Gastroesophageal sphincter (tissue), 4 donors: Measurements from ENCODE around the gene CACNG7. TPM values are rescaled to one million over a fixed set of nuclear protein-coding genes. Genes with fewer than 3 reads are reported as not detected.

Experiments
- ATAC-seq: fragments of 150-250 bp; one replicate; pipeline ENCODE4 v1.9.1; 2016; ENCODE audit warnings: mild to moderate bottlenecking, moderate library complexity
- H3K27ac ChIP-seq, 4 donors: fragments of 200-600 bp; sonication (generic) in 3 of 4; 1 replicate in 3 of 4; 2 replicates in 1 of 4; pipeline ENCODE4 v1.5.1; 2016 to 2019
- H3K27me3 ChIP-seq: fragments of 200-600 bp; sonication (generic); one replicate; pipeline ENCODE4 v1.5.1; 2019
- H3K36me3 ChIP-seq, 2 donors: fragments of 200-600 bp; sonication (generic); one replicate each; pipeline ENCODE4 v1.5.1; 2019; ENCODE audit warnings: control low read depth in 1 of 2
- H3K4me1 ChIP-seq, 3 donors: fragments of 200-600 bp; sonication (generic); 1 replicate in 2 of 3; 2 replicates in 1 of 3; pipeline ENCODE4 v1.5.1; 2016 to 2019; ENCODE audit warnings: control low read depth in 2 of 3
- H3K4me3 ChIP-seq, 2 donors: fragments of 200-600 bp; sonication (generic); one replicate each; pipeline ENCODE4 v1.5.1; 2019; ENCODE audit warnings: mild to moderate bottlenecking in 1 of 2, moderate library complexity in 1 of 2
- H3K9me3 ChIP-seq, 3 donors: fragments of 200-600 bp; sonication (generic); one replicate each; pipeline ENCODE4 v1.5.1; 2017 to 2019; ENCODE audit warnings: control low read depth in 2 of 3
- EP300 ChIP-seq: sonication (generic); formaldehyde crosslinking; IDR thresholded peaks from one replicate; pipeline ENCODE4 v1.6.1; 2017; ENCODE audit warnings: antibody characterized with exemption, mild to moderate bottlenecking
- POLR2A ChIP-seq, 2 donors: fragments of 450-650 bp; IDR thresholded peaks; one replicate each; pipeline ENCODE4 v1.6.1; 2017; ENCODE audit warnings: antibody characterized with exemption in 2 of 2, mild to moderate bottlenecking in 2 of 2, moderate library complexity in 1 of 2
- POLR2AphosphoS5 ChIP-seq: sonication (generic); formaldehyde crosslinking; IDR thresholded peaks from one replicate; pipeline ENCODE4 v1.6.1; 2017; ENCODE audit warnings: antibody characterized with exemption
- WGBS, 2 donors: methylation state at CpG; one replicate each; pipeline ENCODE4 v1.1.5; 2018; ENCODE audit warnings: low coverage in 1 of 2; 5-methylcytosine and 5-hydroxymethylcytosine counted together
- total RNA-seq, 4 donors: library from RNA; depleted of rRNA; stranded (reverse); fragments of >200 nt; gene quantifications; one replicate each; pipeline ENCODE4 v1.1.0, GENCODE V29; 2016
- TF ChIP-seq, protein P1 (sequence below), 4 experiments: fragments of 200-600 bp in 2 of 4; fragments of 450-650 bp in 2 of 4; sonication (generic) in 1 of 4; IDR thresholded peaks; one replicate each; pipeline ENCODE4 v1.5.1; 2017 to 2019; ENCODE audit warnings: antibody characterized with exemption in 4 of 4, mild to moderate bottlenecking in 2 of 4, moderate library complexity in 2 of 4

The CACNG7 gene
- total RNA-seq, 4 donors from 2014 or later, result not detected

DNA sequence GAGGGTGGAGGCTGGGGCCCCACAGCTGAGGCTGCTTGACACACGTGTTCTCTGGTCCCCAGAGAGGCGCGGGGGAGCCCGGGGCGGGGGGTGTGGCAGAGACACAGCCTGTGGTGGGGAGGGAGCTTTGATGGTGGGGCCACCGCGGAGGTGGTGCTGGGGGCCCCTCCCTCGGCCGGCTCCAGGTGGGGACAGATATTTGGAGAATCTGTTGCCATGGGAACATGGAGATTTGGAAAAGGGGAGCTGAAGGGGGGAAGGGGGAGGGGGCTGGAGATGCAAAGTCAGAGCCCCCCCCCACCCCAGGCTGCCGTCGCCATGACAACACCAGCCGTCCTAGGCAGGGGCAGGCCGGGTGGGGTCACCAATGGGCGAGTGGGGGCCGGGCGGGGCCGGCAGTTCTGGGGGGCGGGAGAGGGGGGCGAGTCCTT lies 25.8 kb upstream of the CACNG7 start:
- Histone ChIP-seq H3K4me1 (peaks cover 5 to 40% (median 26%) of the 10 kb centered on the region in 3 donors), H3K36me3 (no peaks in the 10 kb centered on the region), H3K9me3 (no peaks in the 10 kb centered on the region), H3K4me3 (no peak overlapping the region), H3K27me3 (peaks cover 69% of the 10 kb centered on the region), H3K27ac (no peak overlapping the region)
- TF ChIP-seq, protein P1, sequence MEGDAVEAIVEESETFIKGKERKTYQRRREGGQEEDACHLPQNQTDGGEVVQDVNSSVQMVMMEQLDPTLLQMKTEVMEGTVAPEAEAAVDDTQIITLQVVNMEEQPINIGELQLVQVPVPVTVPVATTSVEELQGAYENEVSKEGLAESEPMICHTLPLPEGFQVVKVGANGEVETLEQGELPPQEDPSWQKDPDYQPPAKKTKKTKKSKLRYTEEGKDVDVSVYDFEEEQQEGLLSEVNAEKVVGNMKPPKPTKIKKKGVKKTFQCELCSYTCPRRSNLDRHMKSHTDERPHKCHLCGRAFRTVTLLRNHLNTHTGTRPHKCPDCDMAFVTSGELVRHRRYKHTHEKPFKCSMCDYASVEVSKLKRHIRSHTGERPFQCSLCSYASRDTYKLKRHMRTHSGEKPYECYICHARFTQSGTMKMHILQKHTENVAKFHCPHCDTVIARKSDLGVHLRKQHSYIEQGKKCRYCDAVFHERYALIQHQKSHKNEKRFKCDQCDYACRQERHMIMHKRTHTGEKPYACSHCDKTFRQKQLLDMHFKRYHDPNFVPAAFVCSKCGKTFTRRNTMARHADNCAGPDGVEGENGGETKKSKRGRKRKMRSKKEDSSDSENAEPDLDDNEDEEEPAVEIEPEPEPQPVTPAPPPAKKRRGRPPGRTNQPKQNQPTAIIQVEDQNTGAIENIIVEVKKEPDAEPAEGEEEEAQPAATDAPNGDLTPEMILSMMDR (IDR thresholded peaks at IDR 0.05), result no peak
- TF ChIP-seq EP300 (no peak), POLR2A (IDR thresholded peaks at IDR 0.05) (no peak), POLR2AphosphoS5 (no peak)
- ATAC-seq, result no peak
- 13% methylated on average over 3 of the region's 19 CpGs; no CpG with 5 or more reads in 1 of the 2 donors for WGBS, 2 donors

DNA sequence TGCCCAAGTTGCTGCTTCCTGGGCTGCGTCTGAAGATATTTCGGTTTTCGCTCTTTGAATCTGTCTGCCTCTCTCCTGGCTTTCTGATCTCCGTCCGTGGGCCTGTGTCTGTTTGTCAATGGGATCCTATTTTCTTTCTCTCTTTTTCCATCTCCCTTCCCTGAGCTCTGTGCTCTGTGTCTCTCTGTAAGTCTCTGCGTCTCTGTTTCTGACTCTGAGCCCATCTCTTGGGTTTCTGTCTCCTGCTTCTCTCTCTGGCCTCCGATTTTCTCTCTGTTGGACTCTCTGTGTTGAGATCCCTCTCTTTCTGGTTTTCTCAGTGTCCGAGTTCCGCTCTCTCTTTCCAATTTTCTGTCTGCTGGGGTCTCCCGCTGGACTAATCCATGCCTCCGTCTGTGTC lies 25.3 kb upstream of the CACNG7 start:
- no peak for ATAC-seq
- no peak for TF ChIP-seq POLR2A (IDR thresholded peaks at IDR 0.05)
- no peak for TF ChIP-seq POLR2AphosphoS5
- TF ChIP-seq, protein P1 (IDR thresholded peaks at IDR 0.05), result no peak
- no peak for TF ChIP-seq EP300
- Histone ChIP-seq H3K4me1 (peaks cover 5 to 38% (median 25%) of the 10 kb centered on the region in 3 donors), H3K9me3 (no peaks in the 10 kb centered on the region), H3K36me3 (no peaks in the 10 kb centered on the region), H3K4me3 (no peak overlapping the region), H3K27ac (no peak overlapping the region), H3K27me3 (peaks cover 66% of the 10 kb centered on the region)
- whole genome bisulfite sequencing, 2 donors, result 12 to 15% methylated on average over 9 to 11 of the region's 11 CpGs

DNA sequence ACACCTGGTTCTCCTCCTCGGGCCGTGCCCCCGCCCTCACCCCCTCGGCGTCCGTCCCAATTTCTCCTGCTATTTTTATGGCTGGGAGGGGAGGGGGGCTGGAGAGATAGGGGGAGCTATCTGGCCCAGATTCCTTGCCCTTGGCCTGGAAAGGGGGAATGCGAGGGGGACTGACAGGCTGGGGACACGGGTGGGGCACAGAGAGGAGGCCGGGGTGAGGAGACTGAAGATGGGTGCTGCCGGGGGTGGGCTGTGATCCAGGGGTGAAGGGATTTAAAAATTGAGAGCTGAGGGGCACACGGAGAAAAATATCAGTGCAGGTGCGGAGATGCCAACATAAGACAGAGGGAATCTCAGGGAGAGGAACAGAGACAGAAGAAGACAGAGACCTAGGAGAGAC lies 24.8 kb upstream of the CACNG7 start:
- no peak for ATAC-seq
- Histone ChIP-seq H3K36me3 (no peaks in the 10 kb centered on the region), H3K27ac (no peak overlapping the region), H3K4me3 (no peak overlapping the region), H3K27me3 (peaks cover 61% of the 10 kb centered on the region), H3K4me1 (peaks cover 5 to 32% (median 20%) of the 10 kb centered on the region in 3 donors), H3K9me3 (no peaks in the 10 kb centered on the region)
- WGBS, 2 donors, result 40 to 59% methylated on average over 3 to 4 of the region's 12 CpGs
- TF ChIP-seq POLR2AphosphoS5, result no peak
- no peak for TF ChIP-seq POLR2A (IDR thresholded peaks at IDR 0.05)
- no peak for TF ChIP-seq EP300

DNA sequence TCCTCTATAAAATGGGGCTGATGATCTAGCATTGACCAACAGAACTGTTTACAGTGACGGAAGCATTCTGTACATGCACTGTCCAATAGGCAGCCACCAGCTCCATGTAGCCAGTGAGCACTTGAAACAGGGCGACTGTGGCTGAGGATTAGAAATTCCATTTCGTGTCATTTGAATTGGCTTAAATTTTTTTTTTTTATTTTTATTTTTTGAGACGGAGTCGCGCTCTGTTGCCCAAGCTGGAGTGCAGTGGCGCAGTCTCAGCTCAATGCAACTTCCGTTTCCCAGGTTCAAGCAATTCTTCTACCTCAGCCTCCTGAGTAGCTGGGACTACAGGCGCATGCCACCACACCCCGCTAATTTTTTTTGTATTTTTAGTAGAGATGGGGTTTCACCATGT lies 24.0 kb upstream of the CACNG7 start:
- Histone ChIP-seq H3K4me3 (no peak overlapping the region), H3K36me3 (no peaks in the 10 kb centered on the region), H3K27me3 (peaks cover 61% of the 10 kb centered on the region), H3K4me1 (peaks cover 5 to 33% (median 18%) of the 10 kb centered on the region in 3 donors), H3K27ac (no peak overlapping the region), H3K9me3 (no peaks in the 10 kb centered on the region)
- 82 to 90% methylated on average over 2 to 10 of the region's 10 CpGs for WGBS, 2 donors
- no peak for ATAC-seq
- TF ChIP-seq EP300 (no peak), POLR2A (IDR thresholded peaks at IDR 0.05) (no peak), POLR2AphosphoS5 (no peak)
- TF ChIP-seq, protein P1 (IDR thresholded peaks at IDR 0.05), result no peak

DNA sequence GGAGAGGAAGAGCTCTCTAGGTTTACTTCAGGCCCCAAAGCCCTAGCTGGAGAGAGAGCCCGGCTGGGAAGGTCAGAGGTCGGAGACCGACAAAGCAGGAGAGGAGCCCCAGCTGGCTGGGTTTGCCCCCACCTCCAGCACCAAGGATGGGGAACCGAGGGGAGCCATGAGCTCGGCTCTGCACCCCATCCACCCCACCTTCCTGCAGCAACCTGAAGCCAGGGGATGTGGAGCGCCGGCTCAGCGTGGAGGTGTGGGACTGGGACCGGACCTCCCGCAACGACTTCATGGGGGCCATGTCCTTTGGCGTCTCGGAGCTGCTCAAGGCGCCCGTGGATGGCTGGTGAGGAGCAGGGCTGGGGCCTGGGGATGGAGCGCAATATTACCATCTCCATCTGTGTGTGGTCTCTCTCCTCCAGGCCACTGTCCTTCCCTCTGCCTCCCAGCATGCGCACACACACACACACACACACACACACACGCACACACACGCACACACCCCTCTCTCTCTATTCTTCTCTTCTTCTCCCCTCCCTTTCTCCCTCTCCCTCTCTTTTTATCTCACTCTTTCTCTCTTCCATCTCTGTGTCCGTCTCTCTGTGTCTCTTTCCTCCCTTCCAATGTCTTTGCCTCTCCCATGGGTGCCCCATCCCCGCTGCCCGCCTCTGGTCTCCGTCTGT lies 16.6 kb upstream of the CACNG7 start:
- peaks cover 81% of the 10 kb centered on the region for H3K27me3 ChIP-seq
- no peaks in the 10 kb centered on the region for H3K36me3 ChIP-seq
- ATAC-seq, result no peak
- H3K4me1 ChIP-seq, result peaks cover 0 to 8% (median 3%) of the 10 kb centered on the region in 3 donors
- 29 to 54% methylated on average over 4 to 19 of the region's 23 CpGs for WGBS, 2 donors
- no peak overlapping the region for H3K4me3 ChIP-seq
- no peak for TF ChIP-seq POLR2A (IDR thresholded peaks at IDR 0.05)
- no peak for TF ChIP-seq EP300
- no peak for TF ChIP-seq POLR2AphosphoS5
- TF ChIP-seq, protein P1 (IDR thresholded peaks at IDR 0.05), result no peak
- no peak overlapping the region for H3K27ac ChIP-seq
- no peaks in the 10 kb centered on the region for H3K9me3 ChIP-seq
